H1 (cell line): ENCODE data around the gene RAD51B. TPM values are rescaled to one million over a fixed set of nuclear protein-coding genes. Genes with fewer than 3 reads are reported as not detected.

Source experiments
- EZH2 ChIP-seq: fragments of 200-600 bp; sonication (generic); IDR thresholded peaks from 2 replicates; pipeline ENCODE4 v1.7.1; 2012; ENCODE audit warnings: low read depth, mild to moderate bottlenecking, moderate library complexity, low read length, inconsistent platforms; ENCODE audit not compliant: severe bottlenecking
- SIN3A ChIP-seq, 2 experiments: IDR thresholded peaks in 1 of 2; conservative IDR thresholded peaks in 1 of 2; 2 replicates each; pipeline ENCODE4 v1.6.1; 2011 to 2012; ENCODE audit warnings: low read length in 2 of 2, improper control_type of control experiment in 1 of 2, low read depth in 1 of 2, mild to moderate bottlenecking in 1 of 2
- SP4 ChIP-seq: IDR thresholded peaks from 2 replicates; pipeline ENCODE4 v1.6.1; 2012; ENCODE audit warnings: low read length, inconsistent platforms
- TBP ChIP-seq: IDR thresholded peaks from 2 replicates; pipeline ENCODE4 v1.6.1; 2011; ENCODE audit warnings: low read depth, low read length, improper control_type of control experiment
- polyA plus RNA-seq, 7 experiments: library from polyadenylated mRNA; depleted of rRNA in 3 of 7; stranded (reverse) in 5 of 7; unstranded in 2 of 7; fragments of >200 nt in 5 of 7; fragments of 200-250 nt in 2 of 7; gene quantifications; 1 replicate in 5 of 7; 2 replicates in 1 of 7; 4 replicates in 1 of 7; pipeline versions ENCODE4 v1.2.1 to v1.2.3, GENCODE V29; 2011 to 2013; ENCODE audit warnings: missing spikeins in 2 of 7, mixed read lengths in 2 of 7
- total RNA-seq: library from RNA; stranded (reverse); fragmentation: NEBNext Ultra II Directional; extraction: Animal tissue kit (Norgen Biotek cat#: 25700); gene quantifications from 2 replicates; pipeline ENCODE4 v1.2.1, GENCODE V29; 2021
- TF ChIP-seq, protein P1 (sequence below): IDR thresholded peaks from 2 replicates; pipeline ENCODE4 v1.6.1; 2012; ENCODE audit warnings: inconsistent platforms

The RAD51B gene
- total and polyA plus RNA-seq, 2 of the 8 experiments (the other 6 are each of a cell fraction or from before 2014, with no cell fraction given), result 3.9 to 14.9 TPM

DNA sequence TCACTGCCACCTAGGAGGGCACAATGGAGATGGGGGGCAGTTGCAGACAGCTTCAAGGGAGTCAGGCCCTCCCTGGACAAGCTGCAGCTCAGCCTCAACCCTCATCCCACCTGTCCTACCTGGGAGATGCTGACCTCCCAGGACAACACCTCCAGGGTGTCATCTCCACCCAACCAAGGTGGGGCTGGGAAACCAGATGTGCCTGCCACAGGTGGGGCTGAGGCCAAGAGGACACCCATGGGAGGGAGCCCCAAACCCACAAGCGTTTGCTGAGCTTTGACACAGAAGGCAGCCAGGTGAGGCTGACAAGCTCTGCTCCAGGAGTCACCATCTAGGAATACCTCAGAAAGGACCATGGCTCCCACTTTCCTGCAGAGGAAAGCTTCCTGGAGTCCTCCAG is 941.8 kb downstream of the RAD51B start (continued):
- TF ChIP-seq, protein P1, sequence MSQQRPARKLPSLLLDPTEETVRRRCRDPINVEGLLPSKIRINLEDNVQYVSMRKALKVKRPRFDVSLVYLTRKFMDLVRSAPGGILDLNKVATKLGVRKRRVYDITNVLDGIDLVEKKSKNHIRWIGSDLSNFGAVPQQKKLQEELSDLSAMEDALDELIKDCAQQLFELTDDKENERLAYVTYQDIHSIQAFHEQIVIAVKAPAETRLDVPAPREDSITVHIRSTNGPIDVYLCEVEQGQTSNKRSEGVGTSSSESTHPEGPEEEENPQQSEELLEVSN, result no peak
- TF ChIP-seq SIN3A (conservative IDR thresholded peaks at IDR 0.05 in 1 of 2, IDR thresholded peaks at IDR 0.05 in 1 of 2; ENCODE audit: low read depth in 1 of 2, low read length in 2 of 2) (no peak), TBP (no peak), SP4 (no peak), EZH2 (no peak)
- TF ChIP-seq, all 59 proteins: peak for 0
